Measurements from ENCODE around the gene DHDDS. TPM values are rescaled to one million over a fixed set of nuclear protein-coding genes. Genes with fewer than 3 reads are reported as not detected.
"Not testable (repeated sequence)": the region's sequence is repeated elsewhere in the genome, so short reads cannot be mapped to it uniquely, and the experiment has no call there.

DHDDS gene
- total RNA-seq = 10 to 100 TPM; 21.3 to 52.4 TPM

GRCh38 chr1:26431979-26432695, at the start of gene DHDDS:
TSS of gene DHDDS (plus strand) at chr1:26432321. CDS start at chr1:26432946, 625 bp downstream.
- TF ChIP-seq CTCF (IDR thresholded peaks at IDR 0.05) = peak in 1 of 7 experiments; percentile 18
- TF ChIP-seq POLR2A (IDR thresholded peaks at IDR 0.05) = peak; percentile 49 to 92 (median 92)
- Histone ChIP-seq H3K4me3 (peak within 1 kb of the TSS; percentile 25 to 35), H3K36me3 (replicated peaks in 1 of 2; ENCODE audit: insufficient read depth in 1 of 2, low read depth in 2 of 2) (peaks cover 0 to 2% of the 10 kb centered on the region in 2 donors), H3K27me3 (no peaks in the 10 kb centered on the region), H3K9me3 (no peaks in the 10 kb centered on the region), H3K4me1 (peaks cover 31% of the 10 kb centered on the region), H3K27ac (peak within 1 kb of the TSS; percentile 29 to 82 (median 73))
- ATAC-seq (peak; percentile 100), DNase-seq (peak; percentile 98 to 99 (median 98))
- intact Hi-C loops (cut with DNase I) = no loop called here
- WGBS, 2 donors = 0% methylated on average over 26 to 45 of the region's 45 CpGs

GRCh38 chr1:26384076-26384475, 48.0 kb upstream of the DHDDS start:
- Histone ChIP-seq H3K4me1 (no peaks in the 10 kb centered on the region), H3K9me3 (no peaks in the 10 kb centered on the region), H3K4me3 (no peak overlapping the region), H3K27me3 (no peaks in the 10 kb centered on the region), H3K36me3 (replicated peaks in 1 of 2; ENCODE audit: insufficient read depth in 1 of 2, low read depth in 2 of 2) (no peaks in the 10 kb centered on the region), H3K27ac (no peak overlapping the region)
- DNase-seq (no peak), ATAC-seq (no peak)
- TF ChIP-seq CTCF (IDR thresholded peaks at IDR 0.05) = no peak
- no peak for TF ChIP-seq POLR2A (IDR thresholded peaks at IDR 0.05)
- intact Hi-C loops (cut with DNase I) = no loop called here
- 72 to 78% methylated on average over 3 of the region's 3 CpGs for WGBS, 2 donors

- H3K9me3 ChIP-seq; H3K4me1 ChIP-seq; DNase-seq; H3K27ac ChIP-seq; H3K27me3 ChIP-seq; intact Hi-C loops (cut with DNase I); H3K4me3 ChIP-seq; H3K36me3 ChIP-seq (replicated peaks in 1 of 2; ENCODE audit: insufficient read depth in 1 of 2, low read depth in 2 of 2); ATAC-seq: not testable (repeated sequence)
- 81 to 87% methylated on average over 3 of the region's 3 CpGs for WGBS, 2 donors
Measured at GRCh38 chr1:26385063-26385462, 47.1 kb upstream of the DHDDS start.

- no peak for TF ChIP-seq CTCF (IDR thresholded peaks at IDR 0.05)
- TF ChIP-seq POLR2A (IDR thresholded peaks at IDR 0.05) = no peak
- no peaks in the 10 kb centered on the region for H3K27me3 ChIP-seq
- no peaks in the 10 kb centered on the region for H3K36me3 ChIP-seq (replicated peaks in 1 of 2; ENCODE audit: insufficient read depth in 1 of 2, low read depth in 2 of 2)
- H3K9me3 ChIP-seq = no peaks in the 10 kb centered on the region
- 55 to 68% methylated on average over 7 of the region's 7 CpGs for WGBS, 2 donors
- ATAC-seq (no peak), DNase-seq (no peak)
- no peak overlapping the region for H3K4me3 ChIP-seq
- intact Hi-C loops (cut with DNase I) = no loop called here
- H3K27ac ChIP-seq = no peak overlapping the region
- H3K4me1 ChIP-seq = no peaks in the 10 kb centered on the region
Measured at GRCh38 chr1:26387447-26387846, 44.7 kb upstream of the DHDDS start.

- 60 to 72% methylated on average over 7 of the region's 7 CpGs for WGBS, 2 donors
- H3K4me3 ChIP-seq = no peak overlapping the region
- no peak for DNase-seq
- no peaks in the 10 kb centered on the region for H3K36me3 ChIP-seq (replicated peaks in 1 of 2; ENCODE audit: insufficient read depth in 1 of 2, low read depth in 2 of 2)
- no peaks in the 10 kb centered on the region for H3K4me1 ChIP-seq
- H3K27me3 ChIP-seq = no peaks in the 10 kb centered on the region
- H3K9me3 ChIP-seq = no peaks in the 10 kb centered on the region
- TF ChIP-seq CTCF (IDR thresholded peaks at IDR 0.05) (no peak), POLR2A (IDR thresholded peaks at IDR 0.05) (no peak)
- no peak overlapping the region for H3K27ac ChIP-seq
- ATAC-seq = no peak
- intact Hi-C loops (cut with DNase I) = no loop called here
Measured at GRCh38 chr1:26388791-26389445, 43.2 kb upstream of the DHDDS start.
